ENCODE measurements around the gene TFR2. TPM values are rescaled to one million over a fixed set of nuclear protein-coding genes. Genes with fewer than 3 reads are reported as not detected.
A peak's percentile ranks its signal among the peaks of the same experiment; 100 is the strongest.

Gene TFR2
- polyA plus RNA-seq, 10 donors = 0.46 to 1.4 (median 0.98) TPM

- DNase-seq = peak in 2 of 3 donors; percentile 60 to 83
These were observed 14.7 kb upstream of the TFR2 start, which contains the start of gene ACTL6B for GRCh38 chr7:100655908-100656674. Gene ACTL6B (minus strand): TSS chr7:100656448. CDS start chr7:100656354, 94 bp downstream.

GRCh38 chr7:100654908-100655831 is 13.8 kb upstream of the TFR2 start:
- no peak for DNase-seq

DNA sequence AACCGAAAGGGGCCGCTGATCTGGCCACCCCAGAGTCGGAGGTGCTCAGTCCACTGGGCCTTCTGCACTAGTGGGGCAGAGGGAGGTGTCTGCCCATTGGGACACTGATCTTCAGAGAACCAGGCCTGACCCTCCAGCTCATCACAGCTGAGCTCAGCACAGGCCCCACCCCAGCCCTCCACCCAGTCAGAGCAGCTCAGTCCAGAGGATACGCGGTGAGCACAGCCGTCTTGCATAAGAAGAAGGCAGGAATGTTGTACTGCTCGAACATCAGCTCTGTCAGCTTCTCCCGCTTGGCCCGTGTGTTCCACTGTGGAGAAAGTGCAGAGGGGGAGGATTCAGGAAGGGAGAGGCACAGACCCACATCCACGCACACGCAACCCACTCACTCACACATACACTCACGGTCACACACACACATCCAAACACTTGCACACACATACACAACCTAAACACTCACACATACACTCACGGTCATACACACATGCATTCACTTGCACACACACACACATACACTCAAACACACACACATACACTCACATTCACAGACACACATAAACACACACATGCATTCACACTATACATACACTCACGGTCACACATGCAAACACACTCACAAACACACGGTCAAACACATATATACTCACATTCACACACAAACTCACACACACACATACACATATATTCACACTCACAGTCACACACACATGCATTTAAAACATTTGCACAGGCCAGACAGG is 8.6 kb upstream of the TFR2 start:
- no peak for DNase-seq

DNA sequence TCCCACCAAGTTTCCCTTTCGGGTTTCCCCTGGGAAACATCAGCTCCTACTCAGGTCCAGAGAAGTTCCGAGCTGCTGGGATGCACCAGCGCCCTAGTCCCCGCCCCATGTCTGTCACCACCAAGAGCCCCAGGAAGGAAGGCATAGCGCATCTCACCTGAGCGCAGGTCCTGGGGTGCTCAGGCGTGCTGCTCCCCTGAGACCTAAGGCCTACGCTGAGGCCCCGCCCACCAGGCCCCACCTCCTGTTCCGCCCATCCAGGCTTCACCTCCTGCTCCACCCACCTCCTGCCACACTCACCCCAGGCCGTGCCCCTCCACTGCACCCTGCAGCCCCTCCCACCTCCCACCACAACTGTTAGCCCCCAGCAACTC is 1.2 kb upstream of the TFR2 start:
- DNase-seq = no peak

DNA sequence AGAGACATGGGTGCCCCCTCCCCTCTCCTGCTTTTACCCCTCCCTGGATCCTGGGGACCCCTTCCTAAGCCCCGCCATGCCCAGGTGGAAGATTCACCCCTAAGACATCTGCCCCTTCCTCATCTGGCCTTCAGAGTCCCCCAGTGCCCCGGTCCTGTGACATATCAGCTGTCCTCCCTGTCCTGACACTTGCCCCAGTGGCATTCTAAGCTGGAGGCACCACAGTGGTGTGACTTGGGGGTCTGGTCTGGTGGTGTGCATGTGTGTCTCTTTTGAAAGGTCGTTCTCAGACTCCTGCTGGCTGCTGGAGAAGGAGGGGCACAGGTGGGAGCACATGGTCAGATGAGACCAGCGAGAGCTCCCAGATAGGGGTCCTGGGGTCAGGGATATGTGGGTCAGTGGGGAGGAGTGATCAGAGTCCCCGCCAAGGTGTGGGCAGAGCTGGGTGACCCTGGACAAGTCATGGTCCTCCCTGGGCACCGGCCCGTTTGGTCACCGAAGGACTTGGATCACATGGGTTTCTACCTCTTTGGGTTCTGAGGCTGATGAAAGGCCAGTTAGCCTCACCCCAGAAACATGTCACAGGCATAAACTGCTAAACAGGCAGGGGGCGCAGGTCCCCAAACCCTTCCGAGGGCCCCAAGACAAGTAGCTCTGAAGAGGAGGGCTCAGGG is 645 bp upstream of the TFR2 start:
- DNase-seq = no peak

GRCh38 chr7:100640517-100641440 is 573 bp downstream of the TFR2 start:
- no peak for DNase-seq

DNA sequence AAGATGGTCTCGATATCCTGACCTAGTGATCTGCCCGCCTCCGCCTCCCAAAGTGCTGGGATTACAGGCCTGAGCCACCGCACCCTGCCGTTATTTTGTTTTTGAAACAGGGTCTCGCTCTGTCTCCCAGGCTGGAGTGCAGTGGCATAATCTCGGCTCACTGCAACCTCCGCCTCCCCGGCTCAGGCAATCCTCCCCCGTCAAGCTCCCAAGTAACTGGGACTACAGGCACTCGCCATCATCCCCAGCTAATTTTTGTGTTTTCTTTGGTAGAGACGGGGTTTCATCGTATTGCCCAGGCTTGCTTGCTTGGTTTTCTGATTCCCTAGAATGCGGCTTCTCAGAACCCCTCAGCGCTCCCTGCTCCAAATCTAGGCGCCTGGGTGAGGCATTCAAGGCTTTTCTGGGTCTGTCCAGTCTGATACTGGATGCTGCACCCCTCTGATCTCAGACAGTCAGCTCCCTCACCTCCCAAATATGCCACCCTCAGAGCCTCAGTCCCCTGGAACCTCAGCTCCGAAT is 1.3 kb downstream of the TFR2 start:
- no peak for DNase-seq

DNA sequence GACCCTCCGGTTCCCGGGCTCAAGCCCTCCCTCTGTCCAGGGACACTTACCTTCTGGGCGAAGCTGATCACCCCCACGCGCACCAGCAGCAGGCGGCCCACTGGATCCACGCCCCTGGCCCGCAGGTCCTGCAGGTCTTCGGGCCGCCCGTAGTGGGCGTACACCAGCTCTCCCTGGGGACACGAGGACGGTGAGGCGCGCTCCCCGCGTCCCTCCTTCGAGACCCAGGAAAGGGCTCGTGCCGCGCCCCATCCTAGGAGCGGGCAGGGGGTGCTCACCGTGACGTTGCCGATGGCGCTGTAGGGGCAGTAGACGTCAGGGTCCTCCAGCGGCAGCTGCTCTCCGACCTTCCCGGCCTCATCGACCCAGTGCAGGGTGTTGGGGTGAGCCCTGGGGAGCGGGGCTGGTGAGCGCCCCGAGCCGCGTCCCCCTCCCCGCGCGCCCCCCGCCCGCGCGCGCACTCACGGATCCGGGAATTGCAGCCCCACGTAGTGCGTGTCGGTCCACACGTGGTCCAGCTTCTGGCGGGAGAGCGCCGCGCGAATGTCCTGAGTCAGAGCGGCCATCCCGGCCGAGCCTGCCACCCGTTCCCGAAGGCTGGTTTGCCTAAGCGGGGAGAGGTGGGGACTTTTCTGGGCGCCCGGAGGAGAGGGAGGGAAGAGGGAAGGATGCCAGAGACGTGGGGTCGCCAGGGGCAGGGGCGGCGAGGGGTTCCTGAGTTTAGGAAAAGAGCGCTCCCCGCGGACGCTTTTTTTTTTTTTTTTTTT is 8.2 kb downstream of the TFR2 start:
- DNase-seq = peak in 2 of 3 donors; percentile 40 to 68

DNA sequence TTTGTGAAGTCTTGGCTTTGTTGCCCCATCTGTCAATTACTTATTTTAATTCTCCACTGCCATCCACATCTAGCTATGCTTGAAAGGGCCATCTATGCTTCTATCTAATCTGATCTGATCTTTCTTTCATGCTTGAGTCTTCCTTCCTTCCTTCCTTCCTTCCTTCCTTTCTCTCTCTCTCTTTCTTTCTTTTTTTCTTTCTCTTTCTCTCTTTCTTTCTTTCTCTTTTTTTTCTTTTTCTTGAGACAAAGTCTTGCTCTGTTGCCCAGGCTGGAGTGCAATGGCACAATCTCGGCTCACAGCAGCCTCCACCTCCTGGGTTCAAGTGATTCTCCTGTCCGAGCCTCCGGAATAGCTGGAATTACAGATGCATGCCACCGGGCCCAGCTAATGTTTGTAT is 11.3 kb downstream of the TFR2 start:
- no peak for DNase-seq

DNA sequence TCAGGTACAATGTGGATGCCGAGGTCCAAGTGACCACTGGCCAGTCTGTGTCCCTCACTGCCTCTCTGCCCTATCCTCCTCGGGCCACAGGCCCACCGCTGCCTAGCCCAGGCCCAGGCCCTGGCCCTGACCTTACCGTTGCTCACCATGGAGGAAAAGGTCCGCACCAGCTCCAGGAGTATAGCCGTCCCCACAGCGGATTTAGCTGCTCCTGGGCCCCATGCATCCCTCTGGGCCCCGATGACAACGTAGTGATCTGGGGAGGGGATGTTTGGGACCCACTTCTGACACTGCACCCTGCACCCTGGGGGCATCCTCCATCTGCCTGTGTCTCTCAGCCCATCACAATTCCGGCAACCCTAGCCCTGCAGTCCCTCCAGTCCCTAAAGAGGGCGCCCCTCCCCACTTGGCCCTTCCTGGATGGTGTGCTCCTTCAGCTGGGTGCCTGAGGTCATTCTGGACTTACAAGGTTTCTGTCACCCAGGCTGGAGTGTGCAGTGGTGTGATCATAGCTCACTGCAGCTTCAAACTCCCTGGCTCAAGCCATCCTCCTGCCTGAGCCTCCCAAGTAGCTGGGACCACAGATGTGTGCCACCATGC is 12.1 kb downstream of the TFR2 start:
- DNase-seq = no peak

GRCh38 chr7:100627238-100627549 is 14.2 kb downstream of the TFR2 start:
- no peak for DNase-seq

- DNase-seq = peak; percentile 64 to 76 (median 71)
These were observed 14.7 kb downstream of the TFR2 start for GRCh38 chr7:100626530-100627237.

GRCh38 chr7:100626055-100626454 is 15.3 kb downstream of the TFR2 start:
- DNase-seq = no peak

- DNase-seq = no peak
These were observed 17.2 kb downstream of the TFR2 start for GRCh38 chr7:100623951-100624824.

GRCh38 chr7:100621554-100621953 is 19.8 kb downstream of the TFR2 start:
- DNase-seq = no peak

- DNase-seq = no peak
These were observed 20.5 kb downstream of the TFR2 start for GRCh38 chr7:100620804-100621203.

GRCh38 chr7:100620239-100620638 is 21.1 kb downstream of the TFR2 start:
- DNase-seq = no peak
